Measurements from ENCODE around the gene CRADD. TPM values are rescaled to one million over a fixed set of nuclear protein-coding genes. Genes with fewer than 3 reads are reported as not detected.

The CRADD gene
- total and polyA plus RNA-seq, 10 donors, result 5.5 to 58.7 (median 18.8) TPM

DNA sequence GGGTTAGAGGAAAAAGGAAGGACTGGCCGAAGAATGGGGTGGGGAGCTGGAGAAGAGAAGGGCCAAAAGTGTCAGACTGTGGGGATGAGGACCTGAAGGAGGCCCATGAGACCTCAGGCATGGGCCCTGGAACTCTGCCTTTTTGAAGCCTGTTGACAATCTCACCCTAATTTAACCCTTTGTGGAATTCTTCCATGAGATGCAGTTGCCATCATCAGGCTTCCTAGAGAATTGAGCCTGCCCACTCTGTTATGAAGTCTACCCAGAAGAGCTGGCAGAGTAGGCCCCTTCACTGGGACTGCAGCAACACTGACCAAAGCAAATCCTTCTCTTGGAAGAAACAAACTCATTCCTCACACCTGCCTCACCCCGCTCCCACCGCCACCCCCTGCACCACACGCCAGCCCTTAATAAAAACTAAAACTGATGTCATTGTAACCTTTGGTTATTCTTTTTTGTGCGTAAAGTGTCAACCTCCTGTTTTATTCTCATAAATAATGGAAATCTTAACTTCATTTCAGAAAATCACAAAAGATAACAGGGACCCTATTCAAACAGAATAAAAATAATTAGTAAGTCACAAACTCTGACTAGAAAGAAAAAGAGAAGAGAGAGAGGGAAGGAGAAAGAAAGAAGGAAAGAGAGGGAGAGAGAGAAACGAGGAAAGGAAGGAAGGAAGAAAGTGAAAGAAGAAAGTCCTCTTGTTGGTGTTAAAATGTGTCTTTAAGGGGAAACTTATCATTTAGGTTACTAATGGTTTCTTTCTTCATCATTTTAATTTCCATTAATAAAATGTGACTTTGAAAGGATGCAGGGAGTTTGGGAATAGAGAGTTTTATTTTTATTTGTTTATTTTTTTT lies 61.3 kb downstream of the CRADD start:
- no peaks in the 10 kb centered on the region for H3K9me3 ChIP-seq
- H3K4me1 ChIP-seq, result peaks cover 6 to 56% (median 42%) of the 10 kb centered on the region in 6 donors
- TF ChIP-seq POLR2AphosphoS5 (IDR thresholded peaks at IDR 0.05), result no peak
- no peak for TF ChIP-seq POLR2A (IDR thresholded peaks at IDR 0.05)
- TF ChIP-seq CTCF (IDR thresholded peaks at IDR 0.05 in 8 of 11, conservative IDR thresholded peaks at IDR 0.05 in 3 of 11), result no peak
- peaks cover 0 to 4% (median 0%) of the 10 kb centered on the region in 6 donors for H3K36me3 ChIP-seq
- H3K27ac ChIP-seq, result peak overlapping the region in 2 of 8 donors; percentile 32 to 35
- intact Hi-C loops (cut with DNase I; ENCODE audit: low total_unique reads), result no loop called here
- DNase-seq, result no peak
- no peaks in the 10 kb centered on the region for H3K27me3 ChIP-seq (replicated peaks in 1 of 7)
- 71 to 79% (median 74%) methylated on average over 6 of the region's 6 CpGs for WGBS, 5 donors
- H3K4me3 ChIP-seq, result no peak overlapping the region

- Histone ChIP-seq H3K4me1 (peaks cover 6 to 63% (median 46%) of the 10 kb centered on the region in 6 donors), H3K36me3 (no peaks in the 10 kb centered on the region), H3K4me3 (peak overlapping the region in 3 of 8 donors; percentile 47 to 75 (median 56)), H3K9me3 (no peaks in the 10 kb centered on the region), H3K27ac (peak overlapping the region; percentile 66 to 87 (median 84)), H3K27me3 (replicated peaks in 1 of 7) (no peaks in the 10 kb centered on the region)
- intact Hi-C loops (cut with DNase I; ENCODE audit: low total_unique reads), result loop anchor here (10.0 kb wide), 1 partner anchor 166 kb away; the partner anchor contains the start of gene SOCS2
- no peak for DNase-seq
- WGBS, 5 donors, result 19 to 27% (median 24%) methylated on average over 3 of the region's 3 CpGs
- TF ChIP-seq POLR2A (IDR thresholded peaks at IDR 0.05) (no peak), CTCF (IDR thresholded peaks at IDR 0.05 in 8 of 11, conservative IDR thresholded peaks at IDR 0.05 in 3 of 11) (no peak), POLR2AphosphoS5 (IDR thresholded peaks at IDR 0.05) (no peak)
Observed at GRCh38 chr12:93740751-93741150, 63.6 kb downstream of the CRADD start.

- intact Hi-C loops (cut with DNase I; ENCODE audit: low total_unique reads), result loop anchor here (10.0 kb wide), 1 partner anchor 167 kb away; the partner anchor contains the start of gene SOCS2
- no peaks in the 10 kb centered on the region for H3K36me3 ChIP-seq
- H3K4me1 ChIP-seq, result peaks cover 6 to 63% (median 46%) of the 10 kb centered on the region in 6 donors
- 11 to 15% (median 12%) methylated on average over 10 of the region's 10 CpGs for WGBS, 5 donors
- H3K27ac ChIP-seq, result peak overlapping the region; percentile 66 to 87 (median 84)
- H3K4me3 ChIP-seq, result peak overlapping the region; percentile 40 to 75 (median 46)
- no peaks in the 10 kb centered on the region for H3K9me3 ChIP-seq
- DNase-seq, result no peak
- TF ChIP-seq POLR2AphosphoS5 (IDR thresholded peaks at IDR 0.05) (no peak), CTCF (IDR thresholded peaks at IDR 0.05 in 8 of 11, conservative IDR thresholded peaks at IDR 0.05 in 3 of 11) (no peak)
- H3K27me3 ChIP-seq (replicated peaks in 1 of 7), result no peaks in the 10 kb centered on the region
Observed at GRCh38 chr12:93741659-93742109, 64.5 kb downstream of the CRADD start.
